Hepatocyte (in vitro differentiated cells): ENCODE data around the gene WDR90. TPM values are rescaled to one million over a fixed set of nuclear protein-coding genes. Genes with fewer than 3 reads are reported as not detected.

Experiments used
- DNase-seq: peaks from one replicate; pipeline ENCODE4 v3.0.0-alpha.2; 2016; ENCODE audit warnings: low spot score
- H2AFZ ChIP-seq: fragments of 200-600 bp; sonication (generic); 2 replicates; pipeline ENCODE4 v1.6.0; 2016; ENCODE audit warnings: antibody characterized with exemption, mild to moderate bottlenecking
- H3K27ac ChIP-seq: fragments of 200-600 bp; sonication (generic); 2 replicates; pipeline ENCODE4 v1.5.1; 2016; ENCODE audit warnings: mild to moderate bottlenecking
- H3K27me3 ChIP-seq: fragments of 200-600 bp; sonication (generic); 2 replicates; pipeline ENCODE4 v1.6.1; 2016
- H3K36me3 ChIP-seq: fragments of 200-600 bp; sonication (generic); replicated peaks from 2 replicates; pipeline ENCODE4 v1.5.1; 2016; ENCODE audit warnings: low read depth; ENCODE audit not compliant: insufficient read depth
- H3K4me1 ChIP-seq: fragments of 200-600 bp; sonication (generic); 2 replicates; pipeline ENCODE4 v1.5.1; 2016; ENCODE audit warnings: mild to moderate bottlenecking, moderate library complexity; ENCODE audit not compliant: insufficient read depth
- H3K4me2 ChIP-seq: fragments of 200-600 bp; sonication (generic); 2 replicates; pipeline ENCODE4 v1.6.0; 2016
- H3K4me3 ChIP-seq: fragments of 200-600 bp; sonication (generic); 2 replicates; pipeline ENCODE4 v1.5.1; 2016; ENCODE audit warnings: mild to moderate bottlenecking
- H3K79me2 ChIP-seq: fragments of 200-600 bp; sonication (generic); 2 replicates; pipeline ENCODE4 v1.6.0; 2017; ENCODE audit warnings: mild to moderate bottlenecking
- H3K9me2 ChIP-seq: fragments of 200-600 bp; sonication (generic); replicated peaks from 2 replicates; pipeline ENCODE4 v1.6.0; 2017; ENCODE audit warnings: mild to moderate bottlenecking; ENCODE audit not compliant: insufficient read depth
- H3K9me3 ChIP-seq: fragments of 200-600 bp; sonication (generic); 2 replicates; pipeline ENCODE4 v1.5.1; 2016; ENCODE audit warnings: low read depth, mild to moderate bottlenecking
- H4K20me1 ChIP-seq: fragments of 200-600 bp; sonication (generic); 2 replicates; pipeline ENCODE4 v1.6.0; 2016; ENCODE audit warnings: mild to moderate bottlenecking; ENCODE audit not compliant: insufficient read depth, poor library complexity, severe bottlenecking
- EZH2 ChIP-seq: fragments of 200-600 bp; sonication (generic); IDR thresholded peaks from 2 replicates; pipeline ENCODE4 v1.6.1; 2016; ENCODE audit warnings: antibody characterized with exemption, mild to moderate bottlenecking, borderline replicate concordance
- EZH2phosphoT487 ChIP-seq: fragments of 200-600 bp; sonication (generic); IDR thresholded peaks from one replicate; pipeline ENCODE4 v1.6.1; 2018; ENCODE audit warnings: antibody characterized with exemption, mild to moderate bottlenecking, low read depth, moderate library complexity; ENCODE audit not compliant: unreplicated experiment, severe bottlenecking
- WGBS: methylation state at CpG from one replicate; pipeline ENCODE4 v1.1.6; 2016; ENCODE audit warnings: low lambda C conversion rate; ENCODE audit errors: missing lambda C conversion rate; 5-methylcytosine and 5-hydroxymethylcytosine counted together
- polyA plus RNA-seq: library from polyadenylated mRNA; unstranded; fragments of >200 nt; fragmentation: Nextera tagmentation; extraction: Ambion mirVana; gene quantifications from 2 replicates; pipeline ENCODE4 v1.2.1, GENCODE V29; 2016
- total RNA-seq: library from RNA; depleted of rRNA; stranded (reverse); fragments of >200 nt; gene quantifications from 2 replicates; pipeline ENCODE4 v1.2.3, GENCODE V29; 2014
- TF ChIP-seq, protein P1 (sequence below): fragments of 200-600 bp; sonication (generic); IDR thresholded peaks from 2 replicates; pipeline ENCODE4 v1.5.1; 2016; ENCODE audit warnings: antibody characterized with exemption, mild to moderate bottlenecking; ENCODE audit not compliant: poor library complexity

WDR90 gene
- total and polyA plus RNA-seq, 2 experiments from 2014 or later = 14.4 to 25.1 TPM

DNA sequence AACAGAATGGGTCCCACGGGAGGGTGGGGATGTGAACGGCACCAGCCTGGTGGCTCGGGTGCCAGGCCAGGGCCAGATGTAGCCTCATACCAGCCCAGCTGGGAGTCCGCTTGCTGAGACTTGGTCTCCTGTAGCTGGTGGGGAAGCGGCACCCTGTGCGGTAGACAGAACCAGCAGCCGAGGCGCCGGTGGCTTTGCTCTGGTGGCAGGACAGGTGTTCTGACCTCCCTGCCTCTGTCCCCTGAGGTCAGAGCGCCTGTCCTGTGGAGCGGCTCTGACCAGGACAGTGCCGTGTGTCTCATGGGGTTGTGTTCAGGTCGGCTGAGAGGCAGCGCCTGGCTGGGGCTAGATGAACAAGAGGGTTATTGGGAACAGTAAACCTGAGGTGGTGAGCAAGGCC lies 39.2 kb upstream of the WDR90 start:
- H3K4me1 ChIP-seq = no peaks in the 10 kb centered on the region
- H2AFZ ChIP-seq = no peak overlapping the region
- peaks cover 11% of the 10 kb centered on the region for H4K20me1 ChIP-seq
- no peaks in the 10 kb centered on the region for H3K27me3 ChIP-seq
- H3K9me2 ChIP-seq = no peaks in the 10 kb centered on the region
- H3K79me2 ChIP-seq = peaks cover 61% of the 10 kb centered on the region
- no peak overlapping the region for H3K27ac ChIP-seq
- H3K36me3 ChIP-seq = no peaks in the 10 kb centered on the region
- peak; percentile 9 for DNase-seq
- H3K4me3 ChIP-seq = no peak overlapping the region
- H3K9me3 ChIP-seq = no peaks in the 10 kb centered on the region
- TF ChIP-seq EZH2 = no peak
- TF ChIP-seq EZH2phosphoT487 = no peak
- TF ChIP-seq, protein P1, sequence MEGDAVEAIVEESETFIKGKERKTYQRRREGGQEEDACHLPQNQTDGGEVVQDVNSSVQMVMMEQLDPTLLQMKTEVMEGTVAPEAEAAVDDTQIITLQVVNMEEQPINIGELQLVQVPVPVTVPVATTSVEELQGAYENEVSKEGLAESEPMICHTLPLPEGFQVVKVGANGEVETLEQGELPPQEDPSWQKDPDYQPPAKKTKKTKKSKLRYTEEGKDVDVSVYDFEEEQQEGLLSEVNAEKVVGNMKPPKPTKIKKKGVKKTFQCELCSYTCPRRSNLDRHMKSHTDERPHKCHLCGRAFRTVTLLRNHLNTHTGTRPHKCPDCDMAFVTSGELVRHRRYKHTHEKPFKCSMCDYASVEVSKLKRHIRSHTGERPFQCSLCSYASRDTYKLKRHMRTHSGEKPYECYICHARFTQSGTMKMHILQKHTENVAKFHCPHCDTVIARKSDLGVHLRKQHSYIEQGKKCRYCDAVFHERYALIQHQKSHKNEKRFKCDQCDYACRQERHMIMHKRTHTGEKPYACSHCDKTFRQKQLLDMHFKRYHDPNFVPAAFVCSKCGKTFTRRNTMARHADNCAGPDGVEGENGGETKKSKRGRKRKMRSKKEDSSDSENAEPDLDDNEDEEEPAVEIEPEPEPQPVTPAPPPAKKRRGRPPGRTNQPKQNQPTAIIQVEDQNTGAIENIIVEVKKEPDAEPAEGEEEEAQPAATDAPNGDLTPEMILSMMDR = no peak
- no peak overlapping the region for H3K4me2 ChIP-seq
- 93% methylated on average over 14 of the region's 14 CpGs for WGBS

DNA sequence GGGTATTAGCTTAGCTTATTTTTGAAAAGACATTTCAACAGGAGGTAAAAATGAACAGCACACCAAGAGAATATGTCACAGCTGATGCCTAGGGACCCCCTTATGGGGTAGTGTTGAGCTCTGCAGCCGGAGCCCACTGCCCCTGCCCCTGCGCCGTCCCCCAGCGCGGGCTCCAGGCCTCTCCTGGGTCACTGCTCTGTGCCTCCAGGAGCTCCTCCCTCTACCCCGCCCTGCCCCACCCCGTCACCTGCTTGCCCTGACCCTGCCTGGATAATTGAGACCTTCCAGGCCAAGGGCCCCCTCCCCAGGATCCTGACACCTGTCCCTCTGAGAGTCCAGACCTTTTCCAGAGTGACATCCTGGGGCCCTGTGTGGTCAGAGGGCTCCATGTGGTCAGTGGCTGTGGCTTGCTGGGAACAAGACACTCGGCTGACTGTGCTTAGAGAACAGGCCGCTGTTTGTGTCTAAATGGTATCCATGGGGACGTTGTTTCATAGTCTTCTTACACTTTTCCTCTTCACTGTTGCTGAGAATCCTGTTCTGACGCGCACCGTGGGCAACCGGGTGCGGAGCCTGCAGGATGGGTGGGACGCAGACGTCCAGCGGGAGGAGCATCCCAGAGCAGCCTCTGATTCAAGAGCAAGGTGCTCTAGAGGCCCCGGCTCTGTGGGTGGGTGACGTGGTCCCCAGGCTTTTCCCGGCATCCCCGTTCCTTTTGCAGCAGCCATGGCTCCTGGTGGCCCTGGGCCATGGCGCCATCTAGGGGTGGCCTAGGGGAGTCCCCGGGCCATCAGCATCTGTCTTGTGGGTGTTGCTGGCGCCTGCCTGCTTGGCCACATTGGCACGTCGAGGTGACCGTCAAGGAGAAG lies 38.4 kb upstream of the WDR90 start:
- Histone ChIP-seq H3K4me2 (no peak overlapping the region), H4K20me1 (peaks cover 11% of the 10 kb centered on the region)
- DNase-seq = peak; percentile 64

DNA sequence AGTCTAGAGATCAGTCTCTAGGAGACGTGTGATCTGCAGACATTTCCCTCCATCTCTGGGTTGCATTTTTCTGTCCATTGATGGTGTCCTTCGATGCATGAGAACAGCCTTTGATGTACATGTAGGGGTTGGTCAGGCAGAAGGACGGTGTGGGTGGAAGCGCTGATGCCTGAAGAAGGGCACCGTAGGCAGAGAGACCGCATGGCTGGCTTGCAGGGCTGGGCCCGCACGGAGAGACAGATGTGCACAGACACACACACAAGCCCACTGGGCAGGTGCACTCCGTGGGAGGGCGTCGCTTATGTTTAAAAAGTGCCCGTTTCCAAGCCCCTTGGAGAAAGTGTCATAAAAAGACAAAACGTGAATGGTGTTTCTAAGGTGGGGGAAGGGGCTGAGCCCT lies 34.0 kb upstream of the WDR90 start:
- Histone ChIP-seq H3K27me3 (no peaks in the 10 kb centered on the region), H3K4me1 (no peaks in the 10 kb centered on the region), H3K4me2 (no peak overlapping the region), H3K4me3 (no peak overlapping the region), H3K9me2 (no peaks in the 10 kb centered on the region), H2AFZ (no peak overlapping the region), H4K20me1 (peaks cover 10% of the 10 kb centered on the region), H3K27ac (no peak overlapping the region), H3K36me3 (no peaks in the 10 kb centered on the region), H3K9me3 (no peaks in the 10 kb centered on the region), H3K79me2 (peaks cover 27% of the 10 kb centered on the region)
- TF ChIP-seq EZH2 = no peak
- TF ChIP-seq, protein P1 = no peak
- no peak for TF ChIP-seq EZH2phosphoT487
- no peak for DNase-seq
- 97% methylated on average over 13 of the region's 13 CpGs for WGBS

More for the DNA sequence above, 38.4 kb upstream of the WDR90 start:
- Histone ChIP-seq H3K27ac (no peak overlapping the region), H3K9me3 (no peaks in the 10 kb centered on the region), H3K27me3 (no peaks in the 10 kb centered on the region), H2AFZ (no peak overlapping the region), H3K9me2 (no peaks in the 10 kb centered on the region), H3K36me3 (no peaks in the 10 kb centered on the region), H3K4me1 (no peaks in the 10 kb centered on the region), H3K79me2 (peaks cover 61% of the 10 kb centered on the region), H3K4me3 (no peak overlapping the region)
- TF ChIP-seq, protein P1 = peak; percentile 49
- no peak for TF ChIP-seq EZH2
- 79% methylated on average over 23 of the region's 28 CpGs for WGBS
